Measurements from ENCODE around the gene ENTR1.
A peak's percentile ranks its signal among the peaks of the same experiment; 100 is the strongest.

The ENTR1 gene

DNA sequence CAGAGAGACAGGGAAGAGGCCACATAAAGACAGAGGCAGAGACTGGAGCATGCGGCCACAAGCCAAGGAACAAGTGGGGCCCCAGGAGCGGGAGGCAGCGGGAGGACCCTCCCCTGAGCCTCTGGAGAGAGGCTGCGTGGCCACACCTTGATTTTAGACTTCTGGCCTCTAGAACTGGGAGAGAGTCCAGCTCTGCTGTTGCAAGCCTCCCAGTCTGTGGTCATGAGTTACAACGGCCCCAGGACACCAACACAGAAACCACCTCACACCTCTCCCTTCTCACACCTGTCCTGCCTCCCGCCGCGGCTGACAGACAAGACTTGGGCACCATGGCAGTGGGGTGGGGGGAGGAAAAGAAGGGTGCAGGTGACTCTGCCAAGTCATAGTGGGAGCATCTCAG, 27.0 kb upstream of the ENTR1 start:
- Histone ChIP-seq H3K9me3 (ENCODE audit: insufficient read depth, low read depth, low read length) (no peaks in the 10 kb centered on the region), H3K9ac (ENCODE audit: low read depth, low read length) (no peak overlapping the region; the same call in 1 of the 2 replicates), H3K27me3 (ENCODE audit: insufficient read depth, low read length) (peaks cover 5% of the 10 kb centered on the region; the same call in 1 of the 2 replicates), H3K27ac (ENCODE audit: low read length) (no peak overlapping the region), H3K4me1 (ENCODE audit: insufficient read depth, low read length) (no peaks in the 10 kb centered on the region; the same call in 1 of the 2 replicates), H3K4me3 (ENCODE audit: low read length) (peak overlapping the region; percentile 75; the same call in 1 of the 2 replicates), H3K36me3 (ENCODE audit: insufficient read depth, low read depth, low read length) (peaks cover 19% of the 10 kb centered on the region)

DNA sequence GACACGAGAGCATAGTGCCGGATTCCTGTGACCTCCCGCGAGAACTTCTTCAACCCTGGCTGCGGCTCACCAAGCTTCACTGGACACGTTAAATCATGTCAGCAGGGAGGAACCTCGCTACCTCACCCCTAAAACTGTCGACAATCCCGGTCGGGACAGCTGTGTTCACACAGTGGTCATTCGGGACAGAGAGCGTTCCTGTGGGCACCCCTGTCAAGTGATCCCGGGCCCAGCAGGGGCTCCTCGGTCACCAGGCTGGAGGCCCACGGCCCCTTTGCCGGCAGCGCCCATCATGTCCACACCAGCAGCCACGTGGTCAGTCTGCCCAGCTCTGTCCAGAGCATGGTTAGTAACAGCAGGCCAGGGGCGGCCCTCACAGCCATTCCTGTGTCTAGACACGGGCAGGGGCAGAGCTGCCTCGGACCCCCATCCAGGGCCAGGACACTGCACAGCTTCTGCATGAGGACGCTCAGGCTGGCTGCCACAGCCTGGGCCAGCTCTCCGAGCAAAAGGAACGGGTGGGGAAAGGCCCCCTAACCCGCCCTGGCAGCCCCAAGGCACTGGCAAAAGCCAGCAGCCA, 25.7 kb upstream of the ENTR1 start:
- H3K27me3 ChIP-seq (ENCODE audit: insufficient read depth, low read length): peaks cover 5% of the 10 kb centered on the region; the same call in 1 of the 2 replicates
- H3K27ac ChIP-seq (ENCODE audit: low read length): no peak overlapping the region
- peaks cover 7% of the 10 kb centered on the region; the same call in 1 of the 2 replicates for H3K36me3 ChIP-seq (ENCODE audit: insufficient read depth, low read depth, low read length)
- no peaks in the 10 kb centered on the region for H3K9me3 ChIP-seq (ENCODE audit: insufficient read depth, low read depth, low read length)
- no peaks in the 10 kb centered on the region; the same call in 1 of the 2 replicates for H3K4me1 ChIP-seq (ENCODE audit: insufficient read depth, low read length)
- no peak overlapping the region for H3K4me3 ChIP-seq (ENCODE audit: low read length)
- no peak overlapping the region for H3K9ac ChIP-seq (ENCODE audit: low read depth, low read length)

DNA sequence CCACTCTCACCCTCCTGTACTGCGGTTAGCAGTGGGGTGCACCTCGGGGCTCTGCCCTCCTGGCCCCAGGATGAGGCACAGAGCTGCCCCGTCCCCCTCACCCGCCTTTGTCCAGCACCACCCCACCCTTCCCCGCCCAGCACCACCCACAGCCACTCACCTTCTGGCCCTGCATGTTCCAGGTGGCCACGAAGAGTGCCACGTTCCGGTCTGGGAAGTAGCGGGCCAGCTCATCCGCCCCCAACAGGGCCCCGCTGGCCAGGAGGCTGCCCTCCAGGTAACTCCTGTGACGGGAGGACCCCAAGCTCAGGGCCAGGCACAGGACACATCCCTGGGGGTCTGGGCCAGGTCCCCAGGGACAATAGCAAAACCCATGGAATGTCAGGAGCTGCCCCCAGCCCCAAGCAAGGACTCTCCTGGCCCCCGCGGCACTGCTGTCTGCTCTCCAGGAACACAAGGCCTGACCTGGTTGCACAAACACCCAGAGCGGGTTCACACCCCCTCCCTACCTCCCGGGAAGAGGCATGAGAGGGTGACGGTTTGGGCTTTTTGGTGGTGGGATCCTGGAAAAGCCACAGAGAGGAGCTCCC, 24.3 kb upstream of the ENTR1 start:
- no peak overlapping the region for H3K9ac ChIP-seq (ENCODE audit: low read depth, low read length)
- H3K36me3 ChIP-seq (ENCODE audit: insufficient read depth, low read depth, low read length): no peaks in the 10 kb centered on the region; the same call in 1 of the 2 replicates
- no peaks in the 10 kb centered on the region for H3K4me1 ChIP-seq (ENCODE audit: insufficient read depth, low read length)
- H3K4me3 ChIP-seq (ENCODE audit: low read length): no peak overlapping the region
- H3K27me3 ChIP-seq (ENCODE audit: insufficient read depth, low read length): peaks cover 5% of the 10 kb centered on the region; the same call in 1 of the 2 replicates
- H3K27ac ChIP-seq (ENCODE audit: low read length): no peak overlapping the region
- H3K9me3 ChIP-seq (ENCODE audit: insufficient read depth, low read depth, low read length): no peaks in the 10 kb centered on the region

DNA sequence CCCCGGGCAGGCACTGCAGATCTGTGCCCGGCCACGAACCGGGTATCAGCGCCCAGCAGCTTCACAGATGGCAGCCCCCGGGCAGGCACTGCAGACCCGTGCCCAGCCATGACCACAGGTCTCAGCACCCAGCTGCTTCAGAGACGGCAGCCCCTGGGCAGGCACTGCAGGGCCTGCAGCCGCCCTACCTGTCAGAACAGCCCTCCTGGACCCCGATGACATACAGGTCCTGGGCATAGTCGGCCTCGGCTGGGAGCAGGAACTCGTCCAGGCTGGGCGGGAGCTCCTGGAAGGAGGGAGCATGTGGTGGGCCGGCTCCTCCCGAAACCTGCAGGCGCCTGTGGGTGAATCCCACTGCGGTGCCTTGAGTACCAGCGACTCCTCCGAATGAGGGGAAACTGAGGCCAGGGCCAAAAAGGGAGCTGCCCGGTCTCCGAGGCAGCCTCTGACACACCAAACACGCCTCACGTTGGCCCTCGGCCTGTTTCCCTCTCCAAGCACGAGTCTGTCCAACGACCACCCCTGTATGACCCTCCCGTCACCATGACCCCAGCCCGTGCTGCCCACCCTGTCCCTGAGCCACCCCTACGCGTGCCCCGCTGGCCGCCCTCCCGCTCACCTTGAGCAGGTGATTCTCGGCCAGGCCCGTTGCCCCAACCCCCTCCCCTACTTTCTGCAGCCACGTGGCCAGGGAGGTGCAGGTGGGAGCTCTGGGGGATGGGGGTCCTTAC, 23.6 kb upstream of the ENTR1 start:
- peaks cover 6% of the 10 kb centered on the region for H3K36me3 ChIP-seq (ENCODE audit: insufficient read depth, low read depth, low read length)
- no peak overlapping the region for H3K9ac ChIP-seq (ENCODE audit: low read depth, low read length)
- peaks cover 5% of the 10 kb centered on the region; the same call in 1 of the 2 replicates for H3K27me3 ChIP-seq (ENCODE audit: insufficient read depth, low read length)
- H3K27ac ChIP-seq (ENCODE audit: low read length): no peak overlapping the region
- no peaks in the 10 kb centered on the region for H3K9me3 ChIP-seq (ENCODE audit: insufficient read depth, low read depth, low read length)
- no peak overlapping the region for H3K4me3 ChIP-seq (ENCODE audit: low read length)
- H3K4me1 ChIP-seq (ENCODE audit: insufficient read depth, low read length): no peaks in the 10 kb centered on the region

DNA sequence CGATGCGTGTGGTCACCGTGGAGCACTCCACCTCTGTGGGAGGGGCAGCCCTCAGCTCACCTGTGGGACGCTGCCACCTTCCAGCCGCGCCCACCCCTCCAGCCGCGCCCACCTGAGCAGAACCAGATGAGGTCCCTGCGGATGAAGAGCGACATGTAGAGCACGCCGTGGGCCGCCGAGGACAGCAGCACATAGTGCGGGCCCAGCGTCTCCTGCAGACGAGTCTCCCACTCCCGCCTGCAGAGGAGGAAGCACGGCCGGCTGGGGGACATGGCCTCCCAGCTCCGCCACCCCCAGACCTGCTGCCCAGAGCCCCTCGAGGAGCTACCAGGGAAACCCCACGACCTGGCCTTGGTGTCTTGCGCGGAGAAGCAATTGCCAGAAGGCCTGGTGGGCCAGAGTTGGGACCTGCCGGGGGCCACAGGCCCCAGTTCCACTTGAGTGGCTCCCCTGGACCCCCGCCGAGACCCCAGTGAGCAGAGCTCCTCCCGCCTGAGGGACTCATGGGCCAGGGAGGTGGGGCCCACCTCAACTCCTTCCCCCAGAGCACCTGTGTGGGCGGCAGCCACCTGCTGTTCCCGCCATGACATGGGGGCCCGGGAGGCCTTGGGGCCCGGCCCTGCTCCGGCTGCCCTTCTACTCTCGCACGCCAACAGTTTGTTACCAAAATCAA, 22.8 kb upstream of the ENTR1 start:
- Histone ChIP-seq H3K36me3 (ENCODE audit: insufficient read depth, low read depth, low read length) (peaks cover 11% of the 10 kb centered on the region), H3K4me1 (ENCODE audit: insufficient read depth, low read length) (no peaks in the 10 kb centered on the region), H3K27ac (ENCODE audit: low read length) (no peak overlapping the region), H3K9ac (ENCODE audit: low read depth, low read length) (no peak overlapping the region), H3K4me3 (ENCODE audit: low read length) (no peak overlapping the region), H3K9me3 (ENCODE audit: insufficient read depth, low read depth, low read length) (no peaks in the 10 kb centered on the region), H3K27me3 (ENCODE audit: insufficient read depth, low read length) (peaks cover 2% of the 10 kb centered on the region; the same call in 1 of the 2 replicates)

DNA sequence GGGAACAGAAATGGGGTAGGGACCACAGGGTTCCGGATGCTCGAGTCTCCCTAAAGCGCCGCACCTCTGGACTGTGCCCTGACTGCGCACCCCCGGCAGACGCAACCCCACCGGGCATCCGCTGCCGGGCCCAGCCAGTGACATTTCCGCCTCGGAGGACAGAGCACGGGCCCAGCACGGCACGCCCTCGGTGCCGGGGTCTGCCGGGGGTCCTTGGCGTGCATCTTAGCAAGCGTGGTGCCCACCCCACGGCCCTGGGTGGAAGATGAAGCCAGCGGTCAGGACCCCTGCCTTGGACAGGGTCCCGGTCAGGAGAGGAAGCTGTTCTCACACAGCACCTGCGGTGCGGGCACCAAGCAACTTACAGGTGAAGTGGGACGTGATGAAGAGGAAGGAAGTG, 22.2 kb upstream of the ENTR1 start:
- H3K9me3 ChIP-seq (ENCODE audit: insufficient read depth, low read depth, low read length): no peaks in the 10 kb centered on the region
- no peak overlapping the region for H3K27ac ChIP-seq (ENCODE audit: low read length)
- H3K36me3 ChIP-seq (ENCODE audit: insufficient read depth, low read depth, low read length): peaks cover 11% of the 10 kb centered on the region
- H3K9ac ChIP-seq (ENCODE audit: low read depth, low read length): no peak overlapping the region
- H3K4me3 ChIP-seq (ENCODE audit: low read length): no peak overlapping the region
- H3K27me3 ChIP-seq (ENCODE audit: insufficient read depth, low read length): no peaks in the 10 kb centered on the region
- H3K4me1 ChIP-seq (ENCODE audit: insufficient read depth, low read length): no peaks in the 10 kb centered on the region

DNA sequence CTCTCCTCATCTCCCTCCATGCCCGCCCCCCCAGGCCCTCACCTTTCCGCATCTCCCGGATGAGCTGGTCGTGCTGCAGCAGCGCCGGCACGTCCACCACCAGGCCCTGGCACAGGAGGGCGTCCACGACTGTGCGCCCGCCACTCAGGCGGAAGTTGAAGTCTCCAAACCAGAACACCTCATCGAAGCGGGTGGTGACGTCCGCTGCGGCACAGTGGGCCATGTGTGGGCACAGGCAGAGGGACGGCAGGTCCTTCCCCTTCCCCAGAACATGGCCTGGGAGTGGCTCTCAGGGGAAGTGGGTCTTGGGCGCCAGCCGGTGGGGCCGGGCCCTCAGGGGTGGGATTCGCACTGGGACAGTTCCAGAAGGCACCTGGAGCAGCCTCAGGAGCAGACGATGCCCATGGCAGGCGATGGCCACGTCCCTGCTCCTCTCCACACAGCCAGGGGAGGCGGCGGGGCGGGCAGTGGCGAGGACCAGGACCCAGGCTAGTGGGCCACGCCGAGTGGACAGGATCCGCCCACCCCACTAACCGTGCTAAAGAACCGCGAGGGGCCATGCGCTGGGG, 21.5 kb upstream of the ENTR1 start:
- Histone ChIP-seq H3K27ac (ENCODE audit: low read length) (no peak overlapping the region), H3K4me3 (ENCODE audit: low read length) (no peak overlapping the region), H3K36me3 (ENCODE audit: insufficient read depth, low read depth, low read length) (peaks cover 14% of the 10 kb centered on the region), H3K27me3 (ENCODE audit: insufficient read depth, low read length) (no peaks in the 10 kb centered on the region), H3K4me1 (ENCODE audit: insufficient read depth, low read length) (no peaks in the 10 kb centered on the region), H3K9ac (ENCODE audit: low read depth, low read length) (no peak overlapping the region), H3K9me3 (ENCODE audit: insufficient read depth, low read depth, low read length) (no peaks in the 10 kb centered on the region)

DNA sequence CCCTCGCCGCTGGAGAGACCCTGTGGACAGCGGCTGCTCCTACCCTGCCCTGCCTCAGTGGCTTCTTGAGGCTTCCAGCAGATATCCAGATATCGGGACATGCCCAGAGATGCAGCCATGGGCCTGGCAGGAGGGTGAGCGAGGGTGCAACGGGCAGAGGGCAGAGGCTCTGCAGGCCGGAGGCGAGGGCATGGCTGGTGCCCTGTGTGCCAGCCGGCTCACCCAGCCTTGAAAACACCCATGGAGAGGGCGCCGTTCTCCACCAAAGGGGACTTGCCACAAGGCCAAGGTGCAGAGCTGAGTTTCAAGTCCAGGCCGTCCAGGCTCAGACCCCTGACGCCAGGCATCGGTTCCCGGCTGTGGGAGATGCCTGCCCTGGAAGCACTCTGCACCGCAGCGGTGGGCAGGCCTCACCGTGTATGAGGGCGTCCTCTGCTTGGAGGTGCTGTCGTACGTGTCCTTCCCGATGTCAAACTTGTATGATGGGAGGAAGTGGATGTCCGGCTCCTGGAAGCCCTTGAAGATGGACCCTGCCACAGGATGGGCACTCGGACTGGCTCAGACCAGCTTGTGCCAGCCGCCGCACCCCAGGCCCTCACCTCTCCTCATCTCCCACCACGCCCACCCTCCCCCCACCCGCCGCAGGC, 20.3 kb upstream of the ENTR1 start:
- no peak overlapping the region for H3K27ac ChIP-seq (ENCODE audit: low read length)
- H3K9ac ChIP-seq (ENCODE audit: low read depth, low read length): no peak overlapping the region
- H3K4me3 ChIP-seq (ENCODE audit: low read length): no peak overlapping the region
- no peaks in the 10 kb centered on the region for H3K4me1 ChIP-seq (ENCODE audit: insufficient read depth, low read length)
- H3K27me3 ChIP-seq (ENCODE audit: insufficient read depth, low read length): no peaks in the 10 kb centered on the region
- peaks cover 15% of the 10 kb centered on the region for H3K36me3 ChIP-seq (ENCODE audit: insufficient read depth, low read depth, low read length)
- H3K9me3 ChIP-seq (ENCODE audit: insufficient read depth, low read depth, low read length): no peaks in the 10 kb centered on the region

DNA sequence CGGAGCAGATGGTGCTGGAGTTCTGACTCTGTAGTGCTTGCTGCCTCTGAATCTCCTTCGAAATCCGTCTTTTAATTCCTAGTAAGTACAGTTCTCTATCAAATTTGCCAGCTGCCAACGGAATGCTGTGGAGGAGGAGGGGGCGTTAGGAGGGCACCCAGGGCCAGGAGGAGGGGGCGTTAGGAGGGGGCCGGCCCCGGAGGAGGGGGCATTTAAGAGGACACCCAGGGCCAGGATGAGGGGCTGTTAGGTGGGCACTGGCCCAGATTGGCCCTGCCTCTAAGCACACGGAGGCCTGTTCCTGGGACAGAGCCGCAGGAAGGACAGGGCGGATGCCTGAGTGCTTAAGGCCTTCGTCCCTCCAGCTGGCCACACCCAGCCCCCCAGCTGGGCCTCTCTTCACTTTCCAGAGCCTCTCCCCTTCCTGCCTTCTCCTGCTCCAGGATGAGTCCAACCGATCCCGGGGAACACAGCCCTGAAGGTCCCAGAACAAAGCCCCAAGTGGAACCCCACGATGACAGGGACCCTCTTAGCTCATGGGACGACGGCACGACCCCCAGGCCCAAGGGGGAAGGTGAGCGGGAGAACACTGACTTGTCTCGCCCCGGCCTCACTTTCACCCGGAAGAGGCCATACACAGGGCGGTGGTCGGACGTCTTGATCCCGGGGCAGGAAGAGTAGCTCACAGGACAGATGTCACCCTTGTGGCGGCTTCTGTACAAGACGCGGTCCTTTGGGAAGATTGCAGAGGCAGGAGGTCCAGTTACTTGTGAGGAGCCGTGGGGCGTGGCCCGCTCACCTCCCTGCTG, 19.5 kb upstream of the ENTR1 start:
- Histone ChIP-seq H3K27me3 (ENCODE audit: insufficient read depth, low read length) (no peaks in the 10 kb centered on the region), H3K36me3 (ENCODE audit: insufficient read depth, low read depth, low read length) (peaks cover 17% of the 10 kb centered on the region), H3K4me1 (ENCODE audit: insufficient read depth, low read length) (no peaks in the 10 kb centered on the region), H3K4me3 (ENCODE audit: low read length) (no peak overlapping the region), H3K9me3 (ENCODE audit: insufficient read depth, low read depth, low read length) (no peaks in the 10 kb centered on the region), H3K9ac (ENCODE audit: low read depth, low read length) (no peak overlapping the region), H3K27ac (ENCODE audit: low read length) (no peak overlapping the region)

DNA sequence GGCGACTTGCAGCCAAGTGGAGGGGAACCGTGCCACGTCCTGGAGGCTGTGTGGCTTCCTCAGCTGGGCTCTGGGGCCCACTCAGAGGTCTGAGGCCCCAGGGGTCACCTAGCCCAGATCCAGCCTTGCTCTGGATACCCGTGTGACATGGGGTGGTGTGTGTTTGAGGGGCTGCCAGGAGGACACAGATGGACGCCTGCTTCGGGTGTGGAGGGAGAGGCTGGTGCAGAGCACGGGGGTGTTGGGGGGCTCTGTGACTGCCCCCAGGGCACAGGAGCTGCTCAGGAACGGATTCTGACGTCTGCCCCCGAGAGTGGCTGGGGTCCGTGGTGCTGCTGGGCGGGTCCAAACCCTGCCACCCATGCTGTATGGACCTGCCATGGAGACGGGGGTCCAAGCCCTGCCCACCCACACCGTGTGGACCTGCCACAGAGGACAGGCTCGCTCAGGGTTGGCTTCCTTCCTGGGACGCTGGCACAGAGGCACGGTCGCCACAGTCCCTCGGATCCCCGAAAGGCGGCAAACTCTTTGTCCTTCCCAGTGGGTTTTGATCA, 18.7 kb upstream of the ENTR1 start:
- Histone ChIP-seq H3K27me3 (ENCODE audit: insufficient read depth, low read length) (no peaks in the 10 kb centered on the region), H3K4me3 (ENCODE audit: low read length) (no peak overlapping the region), H3K36me3 (ENCODE audit: insufficient read depth, low read depth, low read length) (peaks cover 25% of the 10 kb centered on the region), H3K4me1 (ENCODE audit: insufficient read depth, low read length) (no peaks in the 10 kb centered on the region), H3K9ac (ENCODE audit: low read depth, low read length) (no peak overlapping the region), H3K9me3 (ENCODE audit: insufficient read depth, low read depth, low read length) (no peaks in the 10 kb centered on the region), H3K27ac (ENCODE audit: low read length) (no peak overlapping the region)

Data from iPS-20b (cell line).